NCI-H146 treated with DMSO at 0.1 percent for 48 hours (cell line): ENCODE results near the gene OR2A14.
"Not testable (repeated sequence)": the region's sequence is repeated elsewhere in the genome, so short reads cannot be mapped to it uniquely, and the experiment has no call there.

Experiments
- DNase-seq: peaks from one replicate; lab custom pipeline; 2025; ENCODE audit not compliant: unreplicated experiment; lab: John Stamatoyannopoulos, UW

OR2A14 gene

GRCh38 chr7:144148224-144148827 is 25.4 kb downstream of the OR2A14 start:
- no peak for DNase-seq

- no peak for DNase-seq
Measured at GRCh38 chr7:144158861-144159260, 35.9 kb downstream of the OR2A14 start.

- DNase-seq: no peak
Measured at GRCh38 chr7:144164784-144165183, 41.8 kb downstream of the OR2A14 start.

GRCh38 chr7:144171594-144172350 is 48.8 kb downstream of the OR2A14 start:
- not testable (repeated sequence) for DNase-seq

- no peak for DNase-seq
Measured at GRCh38 chr7:144174613-144175012, 51.6 kb downstream of the OR2A14 start.

GRCh38 chr7:144178380-144179164 is 55.6 kb downstream of the OR2A14 start:
- not testable (repeated sequence) for DNase-seq

- DNase-seq: not testable (repeated sequence)
Measured at GRCh38 chr7:144179165-144179479, 56.1 kb downstream of the OR2A14 start.
